PC-3 (cell line): ENCODE data around the gene ARHGAP6. TPM values are rescaled to one million over a fixed set of nuclear protein-coding genes. Genes with fewer than 3 reads are reported as not detected.

Experiments used
- ATAC-seq: fragments of 200-7000 bp; cut with Tn5 transposase; 2 replicates; pipeline ENCODE4 v1.9.1; 2020; ENCODE audit warnings: mild to moderate bottlenecking, moderate library complexity
- BruUV-seq: library from RNA; stranded (reverse); fragments of 400-500 nt; replicated peaks from 2 replicates; lab custom pipeline; 2021; lab: Mats Ljungman, UMichigan
- CTCF ChIA-PET: fragments of 300-600 bp; sonication (Branson Sonifier 250); formaldehyde crosslinking; loops from one replicate; lab custom pipeline; 2022; ENCODE audit warnings: antibody characterized with exemption; lab: Charles Lee
- POLR2A ChIA-PET: fragments of 300-600 bp; sonication (Branson Sonifier 250); formaldehyde crosslinking; loops from one replicate; lab custom pipeline; 2022; ENCODE audit warnings: antibody characterized with exemption; ENCODE audit not compliant: unreplicated experiment; lab: Charles Lee
- DNase-seq: peaks from one replicate; pipeline ENCODE4 v3.0.0-alpha.2; 2015
- H2AFZ ChIP-seq: fragments of 300-600 bp; sonication (generic); 2 replicates; pipeline ENCODE4 v1.6.0; 2016; ENCODE audit warnings: antibody characterized with exemption, low read length
- H3F3A ChIP-seq: fragments of 300-600 bp; sonication (generic); one replicate; pipeline ENCODE4 v1.6.0; 2017; ENCODE audit warnings: antibody characterized with exemption, low read length, control low read depth, mild to moderate bottlenecking; ENCODE audit not compliant: unreplicated experiment
- H3K27ac ChIP-seq: fragments of 300-600 bp; sonication (generic); 2 replicates; pipeline ENCODE4 v1.5.1; 2016; ENCODE audit warnings: mild to moderate bottlenecking, low read length
- H3K27me3 ChIP-seq: fragments of 300-600 bp; sonication (generic); 2 replicates; pipeline ENCODE4 v1.6.1; 2016; ENCODE audit warnings: low read length, mixed read lengths
- H3K36me3 ChIP-seq: fragments of 300-600 bp; sonication (generic); 2 replicates; pipeline ENCODE4 v1.6.1; 2016; ENCODE audit warnings: low read depth, mixed run types, low read length, mixed read lengths
- H3K4me1 ChIP-seq: fragments of 300-600 bp; sonication (generic); 2 replicates; pipeline ENCODE4 v1.5.1; 2016; ENCODE audit warnings: low read length; ENCODE audit not compliant: insufficient read depth
- H3K4me2 ChIP-seq: fragments of 300-600 bp; sonication (generic); 2 replicates; pipeline ENCODE4 v1.6.0; 2016; ENCODE audit warnings: low read length
- H3K4me3 ChIP-seq: fragments of 300-600 bp; sonication (generic); 2 replicates; pipeline ENCODE4 v1.5.1; 2016; ENCODE audit warnings: mild to moderate bottlenecking, low read length, mixed read lengths
- H3K79me2 ChIP-seq: fragments of 300-600 bp; sonication (generic); 2 replicates; pipeline ENCODE4 v1.6.1; 2017; ENCODE audit warnings: low read length, mixed read lengths
- H3K9ac ChIP-seq: fragments of 300-600 bp; sonication (generic); 2 replicates; pipeline ENCODE4 v1.6.0; 2016; ENCODE audit warnings: mild to moderate bottlenecking, low read length
- H3K9me2 ChIP-seq: fragments of 300-600 bp; sonication (generic); replicated peaks from 2 replicates; pipeline ENCODE4 v1.6.1; 2016; ENCODE audit warnings: mixed run types, low read length, mixed read lengths
- H3K9me3 ChIP-seq: fragments of 300-600 bp; sonication (generic); 2 replicates; pipeline ENCODE4 v1.6.1; 2016; ENCODE audit warnings: low read length, mixed read lengths
- H4K20me1 ChIP-seq: fragments of 300-600 bp; sonication (generic); 2 replicates; pipeline ENCODE4 v1.6.1; 2016; ENCODE audit warnings: low read length, mixed read lengths
- EZH2 ChIP-seq: fragments of 300-600 bp; sonication (generic); IDR thresholded peaks from one replicate; pipeline ENCODE4 v1.6.1; 2017; ENCODE audit warnings: antibody characterized with exemption, mild to moderate bottlenecking, low read length; ENCODE audit not compliant: unreplicated experiment
- EZH2phosphoT487 ChIP-seq: fragments of 300-600 bp; sonication (generic); IDR thresholded peaks from 2 replicates; pipeline ENCODE4 v1.6.1; 2018; ENCODE audit warnings: mild to moderate bottlenecking, antibody characterized with exemption, low read length, borderline replicate concordance
- intact Hi-C: fragments of 100-400 bp; cut with micrococcal nuclease; formaldehyde crosslinking; loops from 2 replicates; pipeline ENCODE4 v1.9.0; 2023
- total RNA-seq: library from RNA; depleted of rRNA; stranded (reverse); fragments of >200 nt; gene quantifications from 2 replicates; pipeline ENCODE4 v1.2.3, GENCODE V29; 2014
- TF ChIP-seq, protein P1 (sequence below): fragments of 300-600 bp; sonication (generic); conservative IDR thresholded peaks from 2 replicates; pipeline ENCODE4 v1.5.1; 2017; ENCODE audit warnings: antibody characterized with exemption, low read depth, mild to moderate bottlenecking, low read length

Gene ARHGAP6
- total RNA-seq, 1 experiment from 2014 or later, result 2.8 TPM

DNA sequence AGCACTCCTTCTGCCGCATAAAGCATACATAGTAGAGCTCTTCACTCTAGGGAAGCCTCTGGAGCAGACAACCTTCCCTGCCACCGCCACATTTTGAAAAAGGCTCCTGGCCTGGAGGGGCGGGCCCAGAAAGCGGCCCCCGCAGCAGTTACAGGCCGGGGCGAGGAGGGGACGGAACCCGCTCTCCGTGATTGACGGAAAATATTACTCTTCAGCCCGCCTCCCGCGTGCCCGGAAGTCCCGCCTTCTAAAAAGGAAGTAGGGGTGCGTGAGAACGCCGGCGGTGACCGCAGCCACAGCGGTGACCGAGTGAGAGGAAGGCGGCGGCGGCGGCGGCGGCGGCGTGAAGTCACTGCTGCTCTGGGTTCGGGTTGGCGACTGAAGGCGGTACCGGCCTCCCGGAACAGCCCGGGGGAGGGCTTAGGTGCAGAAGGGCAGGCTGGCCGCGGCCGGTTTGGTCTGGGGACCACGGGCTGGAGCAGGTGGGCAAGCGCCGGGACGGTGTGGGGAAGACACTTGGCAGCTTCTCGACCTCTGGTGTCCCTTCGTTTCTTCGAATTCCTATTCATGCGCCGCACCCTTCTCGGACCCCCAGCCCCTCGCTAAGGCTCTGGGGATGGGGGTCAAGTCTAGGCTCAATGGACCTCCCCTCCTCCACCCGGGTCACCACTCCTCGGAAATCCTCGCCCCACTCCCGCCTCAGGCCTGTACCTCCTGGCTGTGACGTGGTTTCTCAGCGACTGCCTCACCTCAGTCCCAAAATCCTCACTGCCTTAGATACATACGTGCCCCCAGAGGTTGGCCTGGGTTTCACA, 554.5 kb downstream of the ARHGAP6 start, which contains the start of gene HCCS:
TSS of gene HCCS (plus strand) at position 296 of the 815 bp plus-strand sequence. CDS start 729 bp downstream, outside the sequence.
- DNase-seq (peak; percentile 87), ATAC-seq (peak; percentile 93)
- peak within 1 kb of the TSS; percentile 86 for H3K4me3 ChIP-seq
- H4K20me1 ChIP-seq, result no peaks in the 10 kb centered on the region
- H3K27ac ChIP-seq, result peak within 1 kb of the TSS; percentile 76
- H3K9me2 ChIP-seq, result no peaks in the 10 kb centered on the region
- H3K4me2 ChIP-seq, result peak within 1 kb of the TSS; percentile 93
- BruUV-seq, result TSS peak; percentile 63
- H2AFZ ChIP-seq, result peak within 1 kb of the TSS; percentile 84
- H3K27me3 ChIP-seq, result no peaks in the 10 kb centered on the region
- H3K4me1 ChIP-seq, result peaks cover 17% of the 10 kb centered on the region
- CTCF ChIA-PET, result no interaction called here
- intact Hi-C loops, result no loop called here
- no peak for TF ChIP-seq EZH2
- TF ChIP-seq EZH2phosphoT487, result no peak
- H3K9me3 ChIP-seq, result no peaks in the 10 kb centered on the region
- POLR2A ChIA-PET, result interaction anchor here (0.7 kb wide), 1 partner anchor 989 kb away, joined by 4 read pairs; no protein-coding TSS in a partner anchor
- H3K9ac ChIP-seq, result peak within 1 kb of the TSS; percentile 97
- H3F3A ChIP-seq, result no peaks in the 10 kb centered on the region
- peaks cover 29% of the 10 kb centered on the region for H3K36me3 ChIP-seq
- H3K79me2 ChIP-seq, result peaks cover 50% of the 10 kb centered on the region

DNA sequence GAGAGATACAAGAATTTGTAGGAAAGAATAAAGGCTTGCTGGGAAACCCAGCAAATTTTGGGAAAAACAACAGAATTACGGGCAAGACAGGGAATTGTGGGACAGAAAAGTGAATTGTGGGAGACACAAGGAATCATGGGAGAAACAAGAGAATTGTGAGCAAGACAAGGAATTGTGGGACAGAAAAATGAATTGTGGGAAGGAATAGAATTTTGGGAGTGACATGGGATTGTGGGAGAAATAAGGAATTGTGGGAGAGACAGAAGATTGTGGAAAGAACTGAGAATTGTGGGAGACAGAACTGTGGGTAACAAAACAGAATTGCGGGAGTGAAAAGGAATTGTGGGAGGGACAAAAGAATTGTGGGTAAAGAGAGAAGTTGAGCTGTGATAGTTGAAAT, 555.8 kb downstream of the ARHGAP6 start:
- Histone ChIP-seq H3F3A (no peaks in the 10 kb centered on the region), H4K20me1 (no peaks in the 10 kb centered on the region), H3K27me3 (no peaks in the 10 kb centered on the region), H3K4me1 (peaks cover 17% of the 10 kb centered on the region), H3K4me3 (peak overlapping the region; percentile 86; the same call in 1 of the 2 replicates), H3K27ac (no peak overlapping the region), H3K36me3 (peaks cover 16% of the 10 kb centered on the region), H3K9ac (no peak overlapping the region), H3K9me3 (no peaks in the 10 kb centered on the region), H3K9me2 (no peaks in the 10 kb centered on the region), H3K4me2 (peak overlapping the region; percentile 93), H3K79me2 (peaks cover 50% of the 10 kb centered on the region), H2AFZ (no peak overlapping the region)
- intact Hi-C loops, result loop anchor here (10.0 kb wide), 4 partner anchors 175 to 915 kb away; no protein-coding TSS in a partner anchor
- BruUV-seq, result no TSS peak
- no peak for ATAC-seq
- ChIA-PET POLR2A (no interaction called here), CTCF (no interaction called here)
- TF ChIP-seq EZH2 (no peak), EZH2phosphoT487 (no peak)
- TF ChIP-seq, protein P1, sequence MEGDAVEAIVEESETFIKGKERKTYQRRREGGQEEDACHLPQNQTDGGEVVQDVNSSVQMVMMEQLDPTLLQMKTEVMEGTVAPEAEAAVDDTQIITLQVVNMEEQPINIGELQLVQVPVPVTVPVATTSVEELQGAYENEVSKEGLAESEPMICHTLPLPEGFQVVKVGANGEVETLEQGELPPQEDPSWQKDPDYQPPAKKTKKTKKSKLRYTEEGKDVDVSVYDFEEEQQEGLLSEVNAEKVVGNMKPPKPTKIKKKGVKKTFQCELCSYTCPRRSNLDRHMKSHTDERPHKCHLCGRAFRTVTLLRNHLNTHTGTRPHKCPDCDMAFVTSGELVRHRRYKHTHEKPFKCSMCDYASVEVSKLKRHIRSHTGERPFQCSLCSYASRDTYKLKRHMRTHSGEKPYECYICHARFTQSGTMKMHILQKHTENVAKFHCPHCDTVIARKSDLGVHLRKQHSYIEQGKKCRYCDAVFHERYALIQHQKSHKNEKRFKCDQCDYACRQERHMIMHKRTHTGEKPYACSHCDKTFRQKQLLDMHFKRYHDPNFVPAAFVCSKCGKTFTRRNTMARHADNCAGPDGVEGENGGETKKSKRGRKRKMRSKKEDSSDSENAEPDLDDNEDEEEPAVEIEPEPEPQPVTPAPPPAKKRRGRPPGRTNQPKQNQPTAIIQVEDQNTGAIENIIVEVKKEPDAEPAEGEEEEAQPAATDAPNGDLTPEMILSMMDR, result no peak
- DNase-seq, result no peak

DNA sequence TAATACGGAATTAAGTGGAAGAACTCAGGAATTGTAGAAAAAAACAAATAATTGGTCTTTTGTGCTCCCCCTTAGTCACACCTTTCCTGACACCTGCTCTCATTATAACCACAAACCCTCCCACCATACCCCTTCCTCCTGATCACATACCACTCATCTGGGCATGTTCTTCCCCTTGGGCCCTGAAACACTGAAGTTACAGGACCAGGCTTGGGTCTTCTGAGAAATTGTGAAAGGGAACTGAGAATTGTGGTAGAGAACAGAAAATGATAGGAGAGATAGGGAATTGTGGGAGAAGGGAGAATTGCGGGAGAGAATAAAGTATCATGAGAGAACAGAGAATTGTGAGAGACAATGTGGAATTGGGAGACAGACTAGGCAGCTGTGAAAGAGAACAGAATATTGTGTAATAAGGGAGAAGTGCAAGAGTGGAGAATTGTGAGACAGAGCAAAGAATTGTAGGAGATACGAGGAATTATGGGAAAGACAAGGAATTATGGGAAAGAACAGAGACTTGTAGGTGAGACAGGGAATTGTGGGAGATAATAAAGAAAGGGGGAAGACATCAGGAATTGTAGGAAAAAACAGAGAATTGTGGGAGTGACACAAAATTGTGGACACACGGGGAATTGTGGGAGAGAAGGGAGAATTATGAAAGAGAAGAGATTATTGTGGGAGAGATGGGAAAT, 557.3 kb downstream of the ARHGAP6 start:
- Histone ChIP-seq H4K20me1 (no peaks in the 10 kb centered on the region), H3K4me2 (no peak overlapping the region), H3F3A (no peaks in the 10 kb centered on the region), H3K4me3 (no peak overlapping the region), H3K27me3 (no peaks in the 10 kb centered on the region), H3K9ac (no peak overlapping the region), H3K27ac (no peak overlapping the region), H3K79me2 (peaks cover 34% of the 10 kb centered on the region), H3K36me3 (peaks cover 2% of the 10 kb centered on the region; the same call in 1 of the 2 replicates), H3K4me1 (peaks cover 17% of the 10 kb centered on the region), H3K9me3 (no peaks in the 10 kb centered on the region), H3K9me2 (no peaks in the 10 kb centered on the region), H2AFZ (no peak overlapping the region)
- DNase-seq, result no peak
- BruUV-seq, result no TSS peak
- ChIA-PET POLR2A (no interaction called here), CTCF (no interaction called here)
- intact Hi-C loops, result loop anchor here (10.0 kb wide), 4 partner anchors 174 to 914 kb away; no protein-coding TSS in a partner anchor
- ATAC-seq, result no peak
- TF ChIP-seq EZH2phosphoT487, result no peak
- TF ChIP-seq, protein P1, result no peak
- TF ChIP-seq EZH2, result no peak
